WI38 (cell line): ENCODE data around the gene SLC2A8.

Experiments used
- H3K4me3 ChIP-seq: 2 replicates; pipeline ENCODE4 v1.5.1; 2011; ENCODE audit warnings: low read depth, mild to moderate bottlenecking, control low read depth, low read length
- CTCF ChIP-seq: IDR thresholded peaks from 2 replicates; pipeline ENCODE4 v1.5.1; 2012; ENCODE audit warnings: low read depth, mild to moderate bottlenecking, control low read depth, low read length

The SLC2A8 gene

DNA sequence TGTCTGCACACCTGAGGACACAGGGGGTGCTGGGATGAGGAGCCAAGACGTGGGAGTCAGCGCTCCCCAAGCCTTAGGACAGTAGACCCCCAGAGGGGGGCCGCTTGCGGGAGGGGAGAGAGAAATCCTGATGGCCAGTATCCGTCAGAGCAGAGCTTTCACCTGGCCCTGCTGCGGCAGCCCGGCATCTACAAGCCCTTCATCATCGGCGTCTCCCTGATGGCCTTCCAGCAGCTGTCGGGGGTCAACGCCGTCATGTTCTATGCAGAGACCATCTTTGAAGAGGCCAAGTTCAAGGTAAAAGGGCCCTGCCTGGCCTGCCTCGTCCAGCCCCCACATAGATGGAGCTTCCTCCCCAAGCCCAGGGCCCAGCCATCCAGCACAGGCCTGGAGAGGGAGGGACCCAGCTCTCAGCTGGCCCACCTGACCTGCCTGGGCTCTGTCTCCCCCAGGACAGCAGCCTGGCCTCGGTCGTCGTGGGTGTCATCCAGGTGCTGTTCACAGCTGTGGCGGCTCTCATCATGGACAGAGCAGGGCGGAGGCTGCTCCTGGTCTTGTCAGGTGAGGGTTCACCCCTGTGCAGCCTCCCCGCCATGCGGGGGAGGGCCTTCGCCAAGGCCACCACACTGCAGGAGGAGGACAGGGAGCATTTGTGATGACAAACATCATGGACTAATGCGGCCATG is 6.7 kb downstream of the SLC2A8 start:
- TF ChIP-seq CTCF, result no peak
- no peak overlapping the region for H3K4me3 ChIP-seq

DNA sequence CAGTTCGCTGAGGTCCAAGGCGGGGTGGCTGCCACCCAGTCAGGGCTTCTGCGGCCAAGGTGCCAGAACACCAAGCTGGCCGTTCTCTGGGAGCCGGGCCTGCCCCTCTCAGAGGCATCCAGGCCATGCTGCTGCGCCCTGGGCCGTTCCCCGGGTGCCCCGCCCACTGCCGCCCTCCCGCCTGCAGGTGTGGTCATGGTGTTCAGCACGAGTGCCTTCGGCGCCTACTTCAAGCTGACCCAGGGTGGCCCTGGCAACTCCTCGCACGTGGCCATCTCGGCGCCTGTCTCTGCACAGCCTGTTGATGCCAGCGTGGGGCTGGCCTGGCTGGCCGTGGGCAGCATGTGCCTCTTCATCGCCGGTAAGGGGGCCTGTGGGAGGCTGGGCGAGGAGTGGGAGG is 7.7 kb downstream of the SLC2A8 start:
- no peak overlapping the region for H3K4me3 ChIP-seq
- TF ChIP-seq CTCF, result no peak

DNA sequence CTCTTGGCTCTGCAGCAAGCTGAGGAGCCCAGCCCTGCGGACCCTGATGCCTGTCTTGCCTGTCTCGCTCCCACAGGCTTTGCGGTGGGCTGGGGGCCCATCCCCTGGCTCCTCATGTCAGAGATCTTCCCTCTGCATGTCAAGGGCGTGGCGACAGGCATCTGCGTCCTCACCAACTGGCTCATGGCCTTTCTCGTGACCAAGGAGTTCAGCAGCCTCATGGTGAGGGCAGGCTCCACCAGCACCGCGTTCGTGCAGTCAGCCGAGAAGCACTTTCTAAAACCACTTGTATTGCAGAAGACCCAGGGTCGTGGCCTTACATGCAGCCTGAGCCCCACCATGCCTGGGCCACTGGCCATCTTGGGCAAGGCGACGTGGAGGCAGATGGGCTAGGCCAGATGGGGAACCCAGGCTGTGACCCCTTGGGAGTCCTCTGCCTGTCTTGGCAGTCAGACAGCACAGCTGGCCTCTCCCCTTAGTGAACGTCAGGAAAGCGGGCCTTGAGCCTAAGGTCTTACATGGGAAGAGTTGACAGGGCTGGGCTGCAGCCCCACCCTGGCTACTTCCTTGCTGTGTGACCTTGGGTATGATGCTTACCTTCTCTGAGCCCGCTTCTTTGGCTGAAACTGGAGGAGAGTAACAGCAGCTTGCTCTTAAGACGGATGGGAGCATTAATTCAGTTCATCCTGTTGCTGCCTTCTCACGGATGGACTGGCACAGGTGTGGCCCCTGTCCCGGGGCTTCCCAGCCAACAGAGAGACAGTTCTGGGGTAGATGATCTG is 8.6 kb downstream of the SLC2A8 start:
- no peak for TF ChIP-seq CTCF

DNA sequence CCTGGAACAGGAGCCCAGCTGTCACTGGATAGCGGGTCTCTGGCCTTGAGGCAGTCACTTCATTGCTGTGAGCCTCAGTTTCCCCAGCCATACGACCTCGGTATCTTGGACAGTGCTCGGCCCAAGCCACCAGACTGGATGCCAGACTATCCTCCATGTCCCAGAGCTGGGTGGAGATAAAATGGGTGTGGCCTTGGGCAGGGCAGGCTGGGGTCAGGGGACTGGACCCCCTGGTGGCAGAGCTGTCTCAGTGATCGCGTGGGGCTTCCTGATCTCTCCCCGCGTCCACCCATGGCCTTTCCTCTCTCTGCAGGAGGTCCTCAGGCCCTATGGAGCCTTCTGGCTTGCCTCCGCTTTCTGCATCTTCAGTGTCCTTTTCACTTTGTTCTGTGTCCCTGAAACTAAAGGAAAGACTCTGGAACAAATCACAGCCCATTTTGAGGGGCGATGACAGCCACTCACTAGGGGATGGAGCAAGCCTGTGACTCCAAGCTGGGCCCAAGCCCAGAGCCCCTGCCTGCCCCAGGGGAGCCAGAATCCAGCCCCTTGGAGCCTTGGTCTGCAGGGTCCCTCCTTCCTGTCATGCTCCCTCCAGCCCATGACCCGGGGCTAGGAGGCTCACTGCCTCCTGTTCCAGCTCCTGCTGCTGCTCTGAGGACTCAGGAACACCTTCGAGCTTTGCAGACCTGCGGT is 10.0 kb downstream of the SLC2A8 start:
- TF ChIP-seq CTCF, result no peak
- H3K4me3 ChIP-seq, result no peak overlapping the region

More for the DNA sequence above, 8.6 kb downstream of the SLC2A8 start:
- H3K4me3 ChIP-seq, result no peak overlapping the region

GRCh38 chr9:127407492-127407843 is 10.5 kb downstream of the SLC2A8 start:
- TF ChIP-seq CTCF, result no peak
- no peak overlapping the region for H3K4me3 ChIP-seq

GRCh38 chr9:127411122-127411521 is 14.2 kb downstream of the SLC2A8 start:
- no peak overlapping the region for H3K4me3 ChIP-seq
- TF ChIP-seq CTCF, result no peak

GRCh38 chr9:127415141-127415540 is 18.2 kb downstream of the SLC2A8 start:
- TF ChIP-seq CTCF, result no peak
- H3K4me3 ChIP-seq, result no peak overlapping the region
